ENCODE results near the gene NSMCE1.

The NSMCE1 gene

DNA sequence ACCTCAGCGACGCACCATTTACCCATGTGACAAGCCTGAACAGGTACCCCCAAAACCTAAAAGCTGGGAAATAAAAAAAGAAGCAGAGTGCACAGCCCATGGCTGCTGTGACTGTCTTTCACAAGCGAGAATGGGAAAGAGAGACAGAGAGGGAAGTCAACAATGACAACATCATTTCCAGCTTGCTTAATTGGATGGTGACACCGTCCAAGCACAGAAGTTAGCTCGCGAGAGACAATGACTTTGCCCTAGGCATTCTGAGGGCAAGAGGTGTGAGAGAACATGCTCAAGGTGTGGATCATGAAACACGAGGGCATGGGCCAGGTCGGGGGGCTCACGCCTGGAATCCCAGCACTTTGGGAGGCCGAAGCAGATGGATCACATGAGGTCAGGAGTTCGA is 19.3 kb upstream of the NSMCE1 start:
- no peaks in the 10 kb centered on the region for H3K9me2 ChIP-seq (replicated peaks; ENCODE audit: insufficient read depth, low read length)
- TF ChIP-seq EZH2 (optimal IDR thresholded peaks at IDR 0.05; ENCODE audit: low read depth, low read length) (no peak), EZH2phosphoT487 (IDR thresholded peaks at IDR 0.05; ENCODE audit: low read length) (no peak)
- TF ChIP-seq, protein P1, sequence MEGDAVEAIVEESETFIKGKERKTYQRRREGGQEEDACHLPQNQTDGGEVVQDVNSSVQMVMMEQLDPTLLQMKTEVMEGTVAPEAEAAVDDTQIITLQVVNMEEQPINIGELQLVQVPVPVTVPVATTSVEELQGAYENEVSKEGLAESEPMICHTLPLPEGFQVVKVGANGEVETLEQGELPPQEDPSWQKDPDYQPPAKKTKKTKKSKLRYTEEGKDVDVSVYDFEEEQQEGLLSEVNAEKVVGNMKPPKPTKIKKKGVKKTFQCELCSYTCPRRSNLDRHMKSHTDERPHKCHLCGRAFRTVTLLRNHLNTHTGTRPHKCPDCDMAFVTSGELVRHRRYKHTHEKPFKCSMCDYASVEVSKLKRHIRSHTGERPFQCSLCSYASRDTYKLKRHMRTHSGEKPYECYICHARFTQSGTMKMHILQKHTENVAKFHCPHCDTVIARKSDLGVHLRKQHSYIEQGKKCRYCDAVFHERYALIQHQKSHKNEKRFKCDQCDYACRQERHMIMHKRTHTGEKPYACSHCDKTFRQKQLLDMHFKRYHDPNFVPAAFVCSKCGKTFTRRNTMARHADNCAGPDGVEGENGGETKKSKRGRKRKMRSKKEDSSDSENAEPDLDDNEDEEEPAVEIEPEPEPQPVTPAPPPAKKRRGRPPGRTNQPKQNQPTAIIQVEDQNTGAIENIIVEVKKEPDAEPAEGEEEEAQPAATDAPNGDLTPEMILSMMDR (IDR thresholded peaks at IDR 0.05; ENCODE audit: low read length): no peak
- no peaks in the 10 kb centered on the region for H3F3A ChIP-seq (ENCODE audit: insufficient read depth, low read length)
- no peaks in the 10 kb centered on the region for H3K36me3 ChIP-seq (replicated peaks; ENCODE audit: insufficient read depth, low read length)
- no peak overlapping the region for H2AFZ ChIP-seq (ENCODE audit: low read length)
- no peak overlapping the region for H3K4me2 ChIP-seq (ENCODE audit: low read depth, low read length)
- no peaks in the 10 kb centered on the region for H3K79me2 ChIP-seq (ENCODE audit: low read length)
- H3K9ac ChIP-seq (ENCODE audit: low read length): no peak overlapping the region
- no peak overlapping the region for H3K27ac ChIP-seq (ENCODE audit: low read length)
- H3K4me1 ChIP-seq (ENCODE audit: low read length): no peaks in the 10 kb centered on the region
- H3K4me3 ChIP-seq (ENCODE audit: low read length): no peak overlapping the region
- H3K9me3 ChIP-seq (replicated peaks; ENCODE audit: insufficient read depth, low read length): no peaks in the 10 kb centered on the region
- DNase-seq: no peak
- H3K27me3 ChIP-seq (replicated peaks; ENCODE audit: insufficient read depth, low read length): no peaks in the 10 kb centered on the region
- H4K20me1 ChIP-seq (ENCODE audit: insufficient read depth, low read length): no peaks in the 10 kb centered on the region

DNA sequence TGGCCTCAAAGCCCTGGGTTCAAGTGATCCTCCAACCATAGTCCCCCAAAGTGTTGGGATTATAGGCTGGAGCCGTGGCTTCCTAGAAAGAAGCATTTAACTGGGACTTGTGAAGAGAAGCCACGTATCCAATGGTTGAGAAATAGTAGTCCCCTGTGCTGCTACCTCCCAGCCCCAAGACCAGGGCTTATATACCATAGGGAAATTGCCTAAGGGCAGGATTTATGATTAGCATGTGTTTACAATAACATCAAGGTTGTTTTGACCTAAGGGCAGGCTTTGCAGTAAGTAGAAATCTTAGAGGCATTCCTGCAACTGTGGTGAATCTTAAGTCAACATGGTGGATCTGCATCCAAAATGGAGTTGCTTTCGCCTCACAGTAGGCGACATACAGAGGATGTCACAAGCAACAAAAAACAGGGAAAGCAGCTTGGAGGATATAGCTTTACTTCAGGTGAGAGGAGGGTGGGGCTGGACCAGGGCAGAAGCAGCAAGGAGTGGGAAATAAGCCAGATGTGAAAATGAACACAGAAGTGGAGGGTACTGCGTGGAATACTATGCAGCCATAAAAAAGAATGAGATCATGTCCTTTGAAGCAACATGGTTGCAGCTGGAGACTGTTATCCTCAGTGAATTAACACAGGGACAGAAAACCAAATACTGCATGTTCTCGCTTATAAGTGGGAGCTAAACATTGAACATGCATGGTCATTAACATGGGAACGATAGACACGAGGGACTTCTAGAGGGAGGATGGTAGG is 18.7 kb upstream of the NSMCE1 start:
- no peak overlapping the region for H3K9ac ChIP-seq (ENCODE audit: low read length)
- no peaks in the 10 kb centered on the region for H3K4me1 ChIP-seq (ENCODE audit: low read length)
- no peaks in the 10 kb centered on the region for H3K79me2 ChIP-seq (ENCODE audit: low read length)
- no peaks in the 10 kb centered on the region for H3K27me3 ChIP-seq (replicated peaks; ENCODE audit: insufficient read depth, low read length)
- H3K27ac ChIP-seq (ENCODE audit: low read length): no peak overlapping the region
- no peaks in the 10 kb centered on the region for H4K20me1 ChIP-seq (ENCODE audit: insufficient read depth, low read length)
- no peaks in the 10 kb centered on the region for H3K9me2 ChIP-seq (replicated peaks; ENCODE audit: insufficient read depth, low read length)
- no peaks in the 10 kb centered on the region for H3F3A ChIP-seq (ENCODE audit: insufficient read depth, low read length)
- DNase-seq: no peak
- H3K9me3 ChIP-seq (replicated peaks; ENCODE audit: insufficient read depth, low read length): no peaks in the 10 kb centered on the region
- H3K4me2 ChIP-seq (ENCODE audit: low read depth, low read length): no peak overlapping the region
- H3K4me3 ChIP-seq (ENCODE audit: low read length): no peak overlapping the region
- TF ChIP-seq EZH2phosphoT487 (IDR thresholded peaks at IDR 0.05; ENCODE audit: low read length): no peak
- TF ChIP-seq, protein P1 (IDR thresholded peaks at IDR 0.05; ENCODE audit: low read length): no peak
- no peak for TF ChIP-seq EZH2 (optimal IDR thresholded peaks at IDR 0.05; ENCODE audit: low read depth, low read length)
- no peak overlapping the region for H2AFZ ChIP-seq (ENCODE audit: low read length)
- no peaks in the 10 kb centered on the region for H3K36me3 ChIP-seq (replicated peaks; ENCODE audit: insufficient read depth, low read length)

DNA sequence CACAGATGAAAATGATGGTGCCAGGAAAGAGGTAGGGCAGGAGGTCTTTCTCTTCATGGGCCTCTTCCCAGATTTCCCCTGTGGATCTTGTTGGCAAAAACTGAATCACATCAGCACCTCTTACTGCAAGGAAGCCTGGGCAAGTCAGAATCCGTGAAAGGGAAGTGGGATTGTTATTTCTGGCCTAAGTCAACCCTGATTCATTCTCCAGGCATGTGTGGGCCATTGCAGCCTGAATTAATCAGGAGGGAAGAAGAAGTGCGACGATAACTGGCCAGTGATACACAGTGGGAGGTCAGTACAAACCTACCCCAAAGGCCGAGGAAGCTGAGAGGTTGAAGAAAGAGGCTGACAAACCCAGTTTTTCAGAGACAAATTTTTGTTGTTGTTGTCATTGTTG is 17.9 kb upstream of the NSMCE1 start:
- no peaks in the 10 kb centered on the region for H3F3A ChIP-seq (ENCODE audit: insufficient read depth, low read length)
- no peaks in the 10 kb centered on the region for H3K36me3 ChIP-seq (replicated peaks; ENCODE audit: insufficient read depth, low read length)
- TF ChIP-seq, protein P1 (IDR thresholded peaks at IDR 0.05; ENCODE audit: low read length): no peak
- no peak for TF ChIP-seq EZH2 (optimal IDR thresholded peaks at IDR 0.05; ENCODE audit: low read depth, low read length)
- H3K9me3 ChIP-seq (replicated peaks; ENCODE audit: insufficient read depth, low read length): no peaks in the 10 kb centered on the region
- no peaks in the 10 kb centered on the region for H3K9me2 ChIP-seq (replicated peaks; ENCODE audit: insufficient read depth, low read length)
- H3K79me2 ChIP-seq (ENCODE audit: low read length): no peaks in the 10 kb centered on the region
- H3K9ac ChIP-seq (ENCODE audit: low read length): no peak overlapping the region
- DNase-seq: no peak
- H3K4me3 ChIP-seq (ENCODE audit: low read length): no peak overlapping the region
- H3K27ac ChIP-seq (ENCODE audit: low read length): no peak overlapping the region
- H2AFZ ChIP-seq (ENCODE audit: low read length): no peak overlapping the region
- H3K27me3 ChIP-seq (replicated peaks; ENCODE audit: insufficient read depth, low read length): no peaks in the 10 kb centered on the region
- H4K20me1 ChIP-seq (ENCODE audit: insufficient read depth, low read length): no peaks in the 10 kb centered on the region
- no peaks in the 10 kb centered on the region for H3K4me1 ChIP-seq (ENCODE audit: low read length)
- H3K4me2 ChIP-seq (ENCODE audit: low read depth, low read length): no peak overlapping the region
